NCI-H1105 (cell line): ENCODE measurements around the gene ATRIP.
"Not testable (repeated sequence)": the region's sequence is repeated elsewhere in the genome, so short reads cannot be mapped to it uniquely, and the experiment has no call there.

Experiments
- DNase-seq: peaks from one replicate; lab custom pipeline; 2025; lab: John Stamatoyannopoulos, UW

Gene ATRIP

GRCh38 chr3:48446425-48447193 lies at the start of gene ATRIP:
TSS of gene ATRIP (plus strand) at chr3:48446737. CDS start at chr3:48446846, 109 bp downstream.
- peak; percentile 50 for DNase-seq

DNA sequence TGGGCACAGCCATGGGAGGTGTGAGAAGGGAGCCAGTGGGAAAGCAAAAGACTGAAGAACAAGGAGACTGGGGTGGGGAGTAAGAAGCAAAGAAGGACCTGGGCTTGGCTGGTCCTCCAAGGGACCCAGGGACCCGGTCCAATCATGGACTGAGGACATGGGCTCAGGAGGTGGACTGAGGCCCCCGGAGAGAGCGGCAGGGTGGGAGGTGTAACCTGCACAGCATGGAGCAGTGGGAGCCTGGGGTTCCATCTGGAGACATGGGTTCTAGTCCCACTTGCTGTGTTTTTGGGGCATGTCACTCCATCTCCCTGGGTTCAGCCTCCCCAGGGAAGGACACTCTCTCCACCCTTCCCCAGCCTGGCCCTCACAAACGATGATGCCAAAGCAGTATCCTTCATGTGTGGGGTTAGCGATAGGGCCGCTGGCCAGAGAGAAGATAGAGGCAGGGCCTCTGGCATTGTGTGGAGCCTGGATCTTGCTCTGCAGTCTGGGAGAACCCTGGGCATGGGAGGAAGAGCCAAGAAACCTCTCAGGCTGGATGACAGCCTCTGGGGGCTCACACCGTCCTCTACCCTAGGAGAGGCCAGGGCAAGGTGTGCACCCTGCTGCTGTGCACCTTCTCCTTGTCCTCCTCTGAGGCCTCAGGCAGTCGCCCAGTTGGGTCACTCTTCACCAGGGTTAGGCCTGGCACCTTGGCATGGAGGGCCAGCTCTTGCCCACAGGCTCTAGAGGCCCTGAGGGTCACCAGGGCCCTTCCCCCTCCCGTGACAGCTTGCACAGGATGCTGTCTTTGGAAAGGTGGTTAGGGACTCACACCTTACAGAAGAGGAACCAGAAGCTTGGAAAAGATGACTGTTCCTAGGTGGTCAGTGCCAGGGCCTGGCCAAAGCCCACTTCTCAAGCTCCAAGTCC lies 48.5 kb upstream of the ATRIP start:
- DNase-seq: no peak

GRCh38 chr3:48398701-48399386 lies 47.7 kb upstream of the ATRIP start:
- no peak for DNase-seq

DNA sequence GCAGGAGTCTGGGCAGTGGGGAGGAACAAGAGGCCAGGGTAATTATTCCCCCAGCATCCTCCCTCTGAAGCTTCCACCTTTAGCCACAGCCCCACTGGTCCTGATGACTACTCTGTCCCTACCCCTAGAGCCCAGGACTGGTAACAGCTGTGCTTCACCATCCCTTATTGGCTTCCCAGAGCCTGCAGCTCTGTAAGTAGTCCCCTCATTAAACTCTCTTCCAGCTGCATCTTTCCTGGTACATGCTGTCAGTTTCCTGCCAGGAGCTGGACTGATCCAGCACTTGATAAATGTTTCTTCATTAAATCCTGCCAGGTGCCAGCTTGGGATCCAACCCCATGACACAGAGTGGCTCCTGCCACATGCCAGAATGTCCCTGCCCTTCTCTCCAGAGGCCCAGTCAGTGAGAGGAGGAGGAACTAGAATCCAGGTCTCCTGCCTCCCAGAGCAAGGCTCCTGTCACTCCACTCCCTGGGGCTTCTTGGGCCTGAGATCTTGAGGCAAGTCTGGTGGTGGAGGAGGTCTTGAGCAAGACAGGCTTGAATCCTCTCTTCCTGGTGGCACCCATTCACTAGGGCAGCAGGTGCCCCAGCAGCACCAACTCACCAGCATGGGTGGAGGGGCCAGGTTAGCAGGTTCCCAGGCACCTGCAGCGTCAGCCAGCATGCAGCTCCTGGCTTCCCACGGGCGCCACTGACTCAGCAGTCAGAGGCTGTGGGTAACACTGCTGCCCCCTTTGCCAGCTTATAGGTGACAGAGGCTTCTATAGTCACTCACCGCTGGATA lies 47.0 kb upstream of the ATRIP start:
- DNase-seq: no peak

DNA sequence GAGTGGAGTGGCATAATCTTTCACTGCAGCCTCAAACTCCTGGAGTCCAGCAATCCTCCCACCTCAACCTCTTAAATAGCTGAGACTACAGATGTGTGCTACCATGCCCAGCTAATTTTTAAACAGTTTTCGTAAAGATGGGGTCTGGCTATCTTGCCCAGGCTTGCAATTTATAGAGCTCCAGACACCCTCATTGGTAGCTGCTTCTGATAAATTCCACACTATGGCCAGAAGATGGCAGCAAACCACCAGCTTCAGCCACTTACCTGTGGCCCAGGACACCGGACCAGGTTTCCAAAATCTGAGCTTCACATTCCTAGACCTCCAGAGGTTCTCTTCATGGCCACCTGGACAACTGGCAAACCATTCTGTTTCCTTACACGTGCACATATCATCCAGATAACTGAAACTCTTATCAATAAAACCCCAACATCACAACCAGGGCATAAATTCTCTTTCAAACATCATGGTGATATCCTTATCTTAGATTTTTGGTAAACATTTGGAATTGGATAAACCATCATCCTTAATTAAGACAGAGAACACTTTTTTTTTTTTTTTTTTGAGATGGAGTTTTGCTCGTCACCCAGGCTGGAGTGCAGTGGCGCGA lies 45.6 kb upstream of the ATRIP start:
- DNase-seq: no peak

DNA sequence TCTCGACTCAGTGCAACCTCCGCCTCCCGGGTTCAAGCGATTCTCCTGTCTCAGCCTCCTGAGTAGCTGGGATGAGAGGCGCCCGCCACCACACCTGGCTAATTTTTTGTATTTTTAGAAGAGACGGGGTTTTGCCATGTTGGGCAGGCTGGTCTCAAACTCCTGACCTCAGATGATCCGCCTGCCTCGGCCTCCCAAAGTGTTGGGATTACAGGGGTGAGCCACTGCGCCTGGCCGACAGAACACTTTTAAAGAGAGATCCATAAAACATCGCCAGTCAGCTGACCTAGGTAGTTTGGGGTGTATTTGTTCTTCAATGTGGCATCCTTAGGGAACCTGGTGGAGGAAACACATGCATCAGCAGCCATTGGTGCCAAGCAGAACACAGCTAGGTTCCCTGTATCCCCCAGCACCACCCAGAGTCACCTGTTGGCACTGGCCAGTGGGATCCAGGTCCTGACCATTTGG lies 45.1 kb upstream of the ATRIP start:
- not testable (repeated sequence) for DNase-seq

DNA sequence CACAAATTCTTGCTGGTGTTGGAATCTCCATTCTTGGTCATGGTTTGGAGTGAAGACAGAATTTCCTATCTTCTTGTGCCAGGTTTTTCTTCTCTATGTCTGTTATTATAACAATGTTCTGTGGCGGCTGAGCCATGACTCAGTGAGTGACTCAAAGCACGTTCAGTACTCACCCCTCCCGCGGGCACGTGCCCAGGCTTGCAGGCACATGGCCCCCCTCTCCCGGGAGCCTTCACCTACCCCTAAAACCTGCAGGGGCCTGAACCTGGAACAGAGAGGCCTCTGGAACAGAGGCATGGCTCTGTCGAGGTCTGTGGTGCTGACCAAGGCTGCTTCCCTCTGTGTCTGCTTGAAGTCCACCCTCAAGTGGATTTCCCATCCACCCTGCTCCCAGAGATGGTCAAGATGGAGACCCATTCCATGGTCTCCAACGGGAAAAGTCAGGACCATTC lies 44.2 kb upstream of the ATRIP start:
- no peak for DNase-seq

DNA sequence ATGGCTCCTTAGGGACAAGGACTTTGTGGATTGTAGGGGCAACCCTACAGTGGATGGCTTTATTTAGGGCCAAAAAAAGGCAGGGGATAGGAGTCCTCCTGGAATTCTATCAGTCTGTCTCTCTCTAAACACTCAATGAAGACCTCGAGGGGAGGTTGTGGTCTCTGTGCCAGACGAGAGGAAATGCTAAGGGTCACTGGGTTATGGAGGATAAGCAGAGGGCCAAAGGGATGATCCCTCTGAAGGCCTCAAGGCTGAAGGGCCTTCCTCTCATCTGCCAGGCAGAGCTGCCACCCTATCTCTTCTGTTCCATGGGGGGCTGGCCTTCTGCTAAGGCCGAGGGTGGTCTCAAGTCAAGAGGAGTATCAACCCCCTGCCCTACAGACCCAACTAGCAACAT lies 43.6 kb upstream of the ATRIP start:
- no peak for DNase-seq

DNA sequence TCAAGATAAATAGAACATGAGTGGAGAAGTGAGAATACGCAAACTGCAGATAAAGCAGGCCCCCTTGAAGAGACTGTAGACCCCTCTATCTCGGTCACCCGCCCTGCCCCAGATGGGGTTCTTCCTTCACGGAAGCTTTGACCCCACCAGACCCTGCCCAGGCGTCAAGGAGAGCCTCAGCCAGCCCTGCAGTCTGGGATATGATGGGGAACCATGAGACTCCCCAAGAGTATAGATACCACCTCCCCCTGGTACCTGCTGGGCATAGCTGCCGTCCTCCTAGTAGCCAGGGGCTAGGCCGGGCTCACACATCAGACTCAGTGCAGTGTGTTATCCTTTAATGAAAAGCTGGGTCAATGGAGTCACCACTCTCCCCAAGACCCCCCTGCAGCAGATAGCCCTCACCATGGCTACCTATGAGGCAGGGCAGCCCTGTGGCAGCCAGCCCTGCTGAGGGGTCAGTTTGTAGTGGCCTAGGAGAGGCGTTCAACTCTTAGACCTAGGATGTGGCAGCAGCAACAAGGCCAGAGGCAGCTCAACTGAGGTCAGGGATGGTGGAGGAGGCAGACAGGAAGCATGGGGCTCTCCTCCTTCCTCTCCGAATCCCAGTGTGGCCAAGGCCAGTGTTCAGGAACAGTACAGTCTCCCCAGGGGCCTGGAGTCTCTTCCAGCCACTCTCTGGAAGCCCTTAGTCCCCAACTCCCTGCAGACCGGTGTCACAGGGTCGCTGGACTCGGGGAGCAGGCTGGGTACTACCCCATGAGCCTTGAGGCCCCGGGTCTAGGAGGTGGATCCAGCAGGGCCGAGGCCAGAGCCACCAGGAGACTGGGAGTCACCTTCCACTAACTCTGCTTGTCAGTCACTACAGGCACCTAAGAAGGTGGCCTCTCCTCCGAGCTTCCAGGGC lies 42.8 kb upstream of the ATRIP start:
- no peak for DNase-seq

GRCh38 chr3:48404440-48405342 lies 41.8 kb upstream of the ATRIP start:
- DNase-seq: no peak

DNA sequence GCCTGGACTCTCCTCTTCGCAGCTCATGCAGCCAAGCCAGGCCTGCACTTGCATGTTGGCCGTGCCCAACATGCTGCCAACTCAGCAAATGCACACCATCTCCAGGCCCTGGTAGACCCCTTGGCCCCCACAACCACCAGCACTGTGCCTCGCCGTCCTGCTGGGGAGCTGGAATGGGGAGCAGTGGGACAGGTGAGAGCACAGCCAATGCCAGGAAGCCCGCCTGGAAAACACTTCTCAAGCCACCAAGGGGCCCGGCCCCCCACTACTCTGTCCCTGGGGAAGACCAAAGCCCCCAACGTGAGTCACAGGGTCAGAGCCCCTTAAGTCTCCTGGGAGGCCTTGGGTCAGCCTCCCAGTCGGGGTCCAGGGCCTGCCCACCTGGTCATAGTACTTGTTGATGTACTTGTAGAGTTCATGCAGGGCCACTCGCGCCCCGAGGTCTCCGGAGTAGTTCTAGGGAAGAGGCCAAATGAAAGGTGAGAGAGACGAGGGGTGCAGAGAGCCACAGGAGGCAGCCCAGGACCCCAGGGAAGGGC lies 41.1 kb upstream of the ATRIP start:
- no peak for DNase-seq

DNA sequence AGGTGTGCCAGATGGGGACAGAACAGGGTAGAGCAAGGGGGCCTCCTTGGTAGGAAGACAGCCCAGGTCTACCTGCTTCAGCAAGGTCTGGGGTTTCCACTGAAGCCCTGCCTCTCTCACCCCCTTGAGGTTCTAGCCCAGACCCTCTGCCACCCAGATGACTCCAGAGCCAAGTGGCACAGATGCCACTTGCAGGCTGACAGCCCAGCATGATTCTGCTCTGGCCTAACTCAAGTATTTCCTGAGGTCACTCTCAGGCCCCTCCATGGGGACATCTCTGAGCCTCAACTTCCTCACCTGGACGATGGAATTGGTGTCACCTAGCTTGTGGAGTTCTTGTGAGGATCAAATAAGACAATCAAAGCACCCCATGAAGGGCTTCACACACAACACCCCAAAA lies 40.6 kb upstream of the ATRIP start:
- DNase-seq: no peak

DNA sequence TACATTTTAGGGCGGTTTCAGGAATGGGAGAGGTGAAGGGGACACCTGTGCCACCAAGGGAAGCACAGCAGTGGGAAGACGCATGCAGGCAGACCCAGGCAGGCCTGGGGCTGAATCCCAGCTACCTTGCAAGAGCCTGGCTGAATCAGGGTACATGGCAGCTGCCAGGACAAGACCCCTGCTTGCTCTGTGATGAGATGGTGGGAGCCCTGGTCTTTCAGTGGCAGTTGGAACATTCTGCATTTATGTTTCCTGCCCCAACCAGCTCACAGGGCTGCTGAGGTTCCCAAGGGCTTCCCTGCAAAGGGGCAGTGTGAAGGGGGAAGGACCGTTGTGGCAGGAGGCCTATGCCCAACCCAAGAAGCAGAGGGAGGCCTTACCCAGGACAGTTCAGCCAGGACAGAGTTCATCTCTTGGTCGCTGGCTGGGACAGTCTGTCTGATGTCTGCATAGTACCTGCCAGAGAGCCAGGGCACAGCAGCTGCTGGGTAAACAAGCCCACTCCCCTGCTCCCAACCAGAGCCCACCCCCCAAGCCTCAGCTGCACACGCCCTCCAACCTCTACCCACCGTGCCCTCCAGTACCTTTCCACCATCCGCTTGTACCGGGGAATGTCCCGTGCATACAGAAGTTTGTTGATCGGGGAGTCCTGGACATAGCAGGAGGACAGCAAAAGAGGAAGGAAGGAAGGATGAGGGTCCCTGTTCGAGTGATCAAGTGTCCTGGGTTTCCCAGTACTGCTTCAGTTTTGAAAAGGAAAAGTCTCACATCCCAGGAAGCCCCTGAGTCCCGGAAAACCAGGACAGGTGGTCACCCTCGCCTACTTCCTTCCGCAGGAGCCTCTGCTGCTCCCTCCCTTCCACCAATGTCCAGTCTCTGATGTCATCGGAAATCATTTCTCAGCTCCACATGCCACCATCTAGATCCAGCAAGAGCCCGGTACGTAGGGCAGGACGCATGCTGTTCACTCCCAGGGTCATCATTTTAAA lies 39.8 kb upstream of the ATRIP start:
- no peak for DNase-seq

DNA sequence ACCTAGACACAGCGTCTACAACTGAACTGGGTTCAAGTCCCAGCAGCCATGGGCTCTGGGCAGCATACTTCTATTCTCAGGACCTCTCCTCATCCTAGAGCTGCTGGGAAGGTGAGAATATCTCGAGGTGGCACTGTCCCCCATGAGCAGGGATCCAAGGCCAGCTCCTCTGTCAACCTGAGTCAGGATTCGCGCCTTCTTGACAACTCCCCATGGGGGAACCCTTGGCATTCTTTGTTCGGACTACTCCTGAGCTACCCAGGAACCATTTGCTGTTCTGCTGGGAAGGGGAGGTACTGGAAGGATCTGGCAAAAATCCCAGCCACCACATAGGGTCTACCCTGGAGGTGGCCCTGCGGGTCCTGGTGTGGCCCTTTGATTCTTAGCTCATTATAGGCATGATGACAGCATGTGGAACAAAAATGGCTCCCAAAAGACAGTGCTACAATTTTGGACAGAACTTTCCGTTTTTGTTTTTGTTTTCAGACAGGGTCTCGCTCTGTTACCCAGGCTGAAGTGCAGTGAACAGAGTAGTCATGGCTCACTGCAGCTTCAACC lies 38.9 kb upstream of the ATRIP start:
- no peak for DNase-seq

DNA sequence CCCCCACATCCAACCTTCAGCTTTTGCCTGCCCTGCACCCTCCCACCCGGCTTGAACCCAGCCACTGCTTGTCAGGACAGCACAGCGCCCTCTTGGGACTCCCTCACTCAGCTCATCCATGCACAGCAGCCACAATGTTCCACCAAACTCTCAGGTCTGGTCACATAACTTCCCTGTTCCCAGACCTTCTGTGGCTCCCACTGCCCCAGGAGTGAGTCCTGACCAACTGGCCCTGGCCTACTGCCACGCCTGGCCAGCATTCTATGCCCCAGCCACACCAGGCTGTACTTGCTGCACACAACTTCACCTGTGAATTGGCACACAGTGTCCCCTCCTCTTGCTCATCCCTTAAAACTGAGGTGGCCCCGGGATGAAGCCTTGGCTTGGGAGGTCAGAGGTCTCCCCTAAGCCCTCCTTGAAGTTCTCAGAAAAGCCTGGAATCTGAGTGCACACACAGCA lies 37.7 kb upstream of the ATRIP start:
- no peak for DNase-seq

DNA sequence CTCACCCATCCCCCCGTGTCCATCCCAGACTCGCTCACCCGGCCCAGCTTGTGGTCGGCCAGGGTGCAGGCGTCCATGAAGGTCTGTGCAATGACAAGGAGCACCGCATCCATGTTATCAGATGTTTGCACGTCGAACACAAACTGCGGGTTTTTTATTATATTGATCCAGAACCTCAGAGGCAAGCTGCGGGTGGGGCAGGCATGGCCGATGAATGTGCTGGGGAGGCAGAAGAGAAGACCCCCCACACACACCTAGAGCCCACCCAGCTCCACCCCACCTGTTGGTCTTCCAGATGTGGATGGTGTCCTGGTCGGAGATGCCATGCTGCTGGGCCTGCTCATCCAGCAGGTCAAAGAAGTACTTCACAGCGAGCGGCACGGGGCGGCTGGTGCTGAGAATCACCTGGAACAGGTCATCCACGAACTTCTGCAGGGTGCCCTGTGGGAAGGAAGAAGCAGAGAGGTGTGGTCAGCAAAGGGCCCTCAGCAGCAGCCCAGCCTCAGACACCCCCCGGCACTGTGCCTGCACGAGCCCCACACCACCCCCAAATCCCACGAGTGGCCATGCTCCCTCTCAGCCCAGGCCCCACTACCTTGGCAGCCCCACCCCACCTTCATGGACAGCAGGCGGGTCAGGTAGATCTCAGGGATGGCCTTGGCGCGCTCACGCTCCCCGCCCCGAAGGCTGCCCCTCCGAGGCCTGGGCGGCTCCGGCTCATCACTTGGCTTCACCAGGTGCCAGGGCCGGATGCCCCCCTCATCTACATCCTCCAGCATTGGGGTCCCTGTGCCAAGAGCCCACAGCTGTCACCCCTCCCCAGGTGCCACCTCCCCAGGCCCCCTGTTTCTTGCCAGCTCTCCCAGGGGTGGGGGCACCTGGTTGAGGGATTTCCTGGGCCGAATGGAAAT lies 37.0 kb upstream of the ATRIP start:
- no peak for DNase-seq
